ENCODE results near the gene GRAP2.
"Not testable (repeated sequence)": the region's sequence is repeated elsewhere in the genome, so short reads cannot be mapped to it uniquely, and the experiment has no call there.

GRCh38 chr22:39869797-39870196 lies 31.1 kb upstream of the GRAP2 start:
- not testable (repeated sequence) for TF ChIP-seq CTCF (IDR thresholded peaks at IDR 0.05 in 2 of 3, conservative IDR thresholded peaks at IDR 0.05 in 1 of 3; ENCODE audit: insufficient read depth in 2 of 3, low read depth in 1 of 3, low read length in 3 of 3); SMARCA4 (IDR thresholded peaks at IDR 0.05); STAT6 (CRISPR knock-in tag; IDR thresholded peaks at IDR 0.05); POLR2AphosphoS5 (IDR thresholded peaks at IDR 0.05; ENCODE audit: control insufficient read depth, insufficient read depth, low read depth, low read length); KDM1A (IDR thresholded peaks at IDR 0.05); RCOR1 (IDR thresholded peaks at IDR 0.05; ENCODE audit: borderline replicate concordance in 1 of 2, low read depth in 2 of 2, low read length in 2 of 2); CEBPB (tag; IDR thresholded peaks at IDR 0.05); MCM7 (IDR thresholded peaks at IDR 0.05)

Data from K562 (cell line).